ENCODE results near the gene VPS39.

DNA sequence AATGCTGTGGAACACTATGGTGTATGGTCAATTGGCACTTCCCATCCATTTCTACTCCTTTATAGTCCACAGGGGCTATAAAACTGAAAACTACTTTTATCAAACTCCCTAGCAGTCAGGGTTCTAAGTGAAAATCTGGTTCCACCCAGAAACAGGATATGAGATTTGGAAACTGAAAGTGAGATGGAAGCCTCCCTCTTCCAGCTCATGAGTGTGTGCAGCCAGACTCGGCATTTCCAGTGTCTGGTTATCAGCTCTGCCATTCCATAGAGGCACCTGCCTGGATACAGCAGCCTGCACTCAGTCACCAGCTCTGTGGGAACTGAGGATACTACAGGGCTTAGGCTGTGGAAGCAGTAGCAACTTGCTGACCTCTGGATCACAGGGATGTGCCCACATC lies 37.0 kb downstream of the VPS39 start:
- TF ChIP-seq, protein P1, sequence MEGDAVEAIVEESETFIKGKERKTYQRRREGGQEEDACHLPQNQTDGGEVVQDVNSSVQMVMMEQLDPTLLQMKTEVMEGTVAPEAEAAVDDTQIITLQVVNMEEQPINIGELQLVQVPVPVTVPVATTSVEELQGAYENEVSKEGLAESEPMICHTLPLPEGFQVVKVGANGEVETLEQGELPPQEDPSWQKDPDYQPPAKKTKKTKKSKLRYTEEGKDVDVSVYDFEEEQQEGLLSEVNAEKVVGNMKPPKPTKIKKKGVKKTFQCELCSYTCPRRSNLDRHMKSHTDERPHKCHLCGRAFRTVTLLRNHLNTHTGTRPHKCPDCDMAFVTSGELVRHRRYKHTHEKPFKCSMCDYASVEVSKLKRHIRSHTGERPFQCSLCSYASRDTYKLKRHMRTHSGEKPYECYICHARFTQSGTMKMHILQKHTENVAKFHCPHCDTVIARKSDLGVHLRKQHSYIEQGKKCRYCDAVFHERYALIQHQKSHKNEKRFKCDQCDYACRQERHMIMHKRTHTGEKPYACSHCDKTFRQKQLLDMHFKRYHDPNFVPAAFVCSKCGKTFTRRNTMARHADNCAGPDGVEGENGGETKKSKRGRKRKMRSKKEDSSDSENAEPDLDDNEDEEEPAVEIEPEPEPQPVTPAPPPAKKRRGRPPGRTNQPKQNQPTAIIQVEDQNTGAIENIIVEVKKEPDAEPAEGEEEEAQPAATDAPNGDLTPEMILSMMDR (IDR thresholded peaks at IDR 0.05), result no peak
- no peak for TF ChIP-seq NRF1 (IDR thresholded peaks at IDR 0.05; ENCODE audit: low read depth, low read length)
- no peak for TF ChIP-seq RCOR1 (IDR thresholded peaks at IDR 0.05; ENCODE audit: low read length)
- TF ChIP-seq POLR2AphosphoS5 (IDR thresholded peaks at IDR 0.05; ENCODE audit: low read depth, low read length), result no peak
- no peak for TF ChIP-seq ELF1 (IDR thresholded peaks at IDR 0.05)
- TF ChIP-seq, protein P2, sequence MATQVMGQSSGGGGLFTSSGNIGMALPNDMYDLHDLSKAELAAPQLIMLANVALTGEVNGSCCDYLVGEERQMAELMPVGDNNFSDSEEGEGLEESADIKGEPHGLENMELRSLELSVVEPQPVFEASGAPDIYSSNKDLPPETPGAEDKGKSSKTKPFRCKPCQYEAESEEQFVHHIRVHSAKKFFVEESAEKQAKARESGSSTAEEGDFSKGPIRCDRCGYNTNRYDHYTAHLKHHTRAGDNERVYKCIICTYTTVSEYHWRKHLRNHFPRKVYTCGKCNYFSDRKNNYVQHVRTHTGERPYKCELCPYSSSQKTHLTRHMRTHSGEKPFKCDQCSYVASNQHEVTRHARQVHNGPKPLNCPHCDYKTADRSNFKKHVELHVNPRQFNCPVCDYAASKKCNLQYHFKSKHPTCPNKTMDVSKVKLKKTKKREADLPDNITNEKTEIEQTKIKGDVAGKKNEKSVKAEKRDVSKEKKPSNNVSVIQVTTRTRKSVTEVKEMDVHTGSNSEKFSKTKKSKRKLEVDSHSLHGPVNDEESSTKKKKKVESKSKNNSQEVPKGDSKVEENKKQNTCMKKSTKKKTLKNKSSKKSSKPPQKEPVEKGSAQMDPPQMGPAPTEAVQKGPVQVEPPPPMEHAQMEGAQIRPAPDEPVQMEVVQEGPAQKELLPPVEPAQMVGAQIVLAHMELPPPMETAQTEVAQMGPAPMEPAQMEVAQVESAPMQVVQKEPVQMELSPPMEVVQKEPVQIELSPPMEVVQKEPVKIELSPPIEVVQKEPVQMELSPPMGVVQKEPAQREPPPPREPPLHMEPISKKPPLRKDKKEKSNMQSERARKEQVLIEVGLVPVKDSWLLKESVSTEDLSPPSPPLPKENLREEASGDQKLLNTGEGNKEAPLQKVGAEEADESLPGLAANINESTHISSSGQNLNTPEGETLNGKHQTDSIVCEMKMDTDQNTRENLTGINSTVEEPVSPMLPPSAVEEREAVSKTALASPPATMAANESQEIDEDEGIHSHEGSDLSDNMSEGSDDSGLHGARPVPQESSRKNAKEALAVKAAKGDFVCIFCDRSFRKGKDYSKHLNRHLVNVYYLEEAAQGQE (IDR thresholded peaks at IDR 0.05; ENCODE audit: low read depth, low read length), result no peak
- no peak for TF ChIP-seq EZH2phosphoT487 (IDR thresholded peaks at IDR 0.05; ENCODE audit: borderline replicate concordance, low read depth)
- TF ChIP-seq MEF2A (IDR thresholded peaks at IDR 0.05; ENCODE audit: borderline replicate concordance, low read depth), result no peak
- TF ChIP-seq, protein P3, sequence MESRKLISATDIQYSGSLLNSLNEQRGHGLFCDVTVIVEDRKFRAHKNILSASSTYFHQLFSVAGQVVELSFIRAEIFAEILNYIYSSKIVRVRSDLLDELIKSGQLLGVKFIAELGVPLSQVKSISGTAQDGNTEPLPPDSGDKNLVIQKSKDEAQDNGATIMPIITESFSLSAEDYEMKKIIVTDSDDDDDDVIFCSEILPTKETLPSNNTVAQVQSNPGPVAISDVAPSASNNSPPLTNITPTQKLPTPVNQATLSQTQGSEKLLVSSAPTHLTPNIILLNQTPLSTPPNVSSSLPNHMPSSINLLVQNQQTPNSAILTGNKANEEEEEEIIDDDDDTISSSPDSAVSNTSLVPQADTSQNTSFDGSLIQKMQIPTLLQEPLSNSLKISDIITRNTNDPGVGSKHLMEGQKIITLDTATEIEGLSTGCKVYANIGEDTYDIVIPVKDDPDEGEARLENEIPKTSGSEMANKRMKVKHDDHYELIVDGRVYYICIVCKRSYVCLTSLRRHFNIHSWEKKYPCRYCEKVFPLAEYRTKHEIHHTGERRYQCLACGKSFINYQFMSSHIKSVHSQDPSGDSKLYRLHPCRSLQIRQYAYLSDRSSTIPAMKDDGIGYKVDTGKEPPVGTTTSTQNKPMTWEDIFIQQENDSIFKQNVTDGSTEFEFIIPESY (IDR thresholded peaks at IDR 0.05; ENCODE audit: borderline replicate concordance, low read depth), result no peak
- no peak for TF ChIP-seq JUND (IDR thresholded peaks at IDR 0.05)
- no peak for TF ChIP-seq SMC3 (IDR thresholded peaks at IDR 0.05; ENCODE audit: low read depth, low read length)
- no peak for TF ChIP-seq YY1 (IDR thresholded peaks at IDR 0.05; ENCODE audit: low read depth)
- TF ChIP-seq TCF12 (IDR thresholded peaks at IDR 0.05), result no peak
- no peak for TF ChIP-seq TAF1 (IDR thresholded peaks at IDR 0.05; ENCODE audit: borderline replicate concordance, low read depth, low read length)
